Mesenchymal stem cell (in vitro differentiated cells and primary cell): Measurements from ENCODE around the gene BRD3.
A peak's percentile ranks its signal among the peaks of the same experiment; 100 is the strongest.
"Not testable (repeated sequence)": the region's sequence is repeated elsewhere in the genome, so short reads cannot be mapped to it uniquely, and the experiment has no call there.

Experiments
- DNase-seq: peaks from one replicate; pipeline ENCODE4 v3.0.0-alpha.2; 2013
- H2AFZ ChIP-seq: one replicate; pipeline ENCODE4 v1.6.1; 2013; ENCODE audit warnings: low read depth, mild to moderate bottlenecking, control low read depth, inconsistent platforms, low read length, moderate library complexity
- H2AK5ac ChIP-seq: 2 replicates; pipeline ENCODE4 v1.6.1; 2013; ENCODE audit warnings: low read length, moderate library complexity, mild to moderate bottlenecking, inconsistent platforms; ENCODE audit not compliant: severe bottlenecking
- H2BK120ac ChIP-seq: one replicate; pipeline ENCODE4 v1.6.1; 2013; ENCODE audit warnings: low read depth, mild to moderate bottlenecking, inconsistent platforms, low read length, moderate library complexity
- H2BK12ac ChIP-seq, 2 experiments: one replicate each; pipeline ENCODE4 v1.6.1; 2013; ENCODE audit warnings: inconsistent platforms in 2 of 2, low read length in 2 of 2, mild to moderate bottlenecking in 2 of 2, moderate library complexity in 2 of 2, control low read depth in 1 of 2
- H2BK15ac ChIP-seq: one replicate; pipeline ENCODE4 v1.6.1; 2013; ENCODE audit warnings: mild to moderate bottlenecking, low read depth, inconsistent platforms; ENCODE audit not compliant: poor library complexity, severe bottlenecking
- H2BK5ac ChIP-seq: 2 replicates; pipeline ENCODE4 v1.6.1; 2013; ENCODE audit warnings: low read depth, mild to moderate bottlenecking, low read length, control low read depth, inconsistent platforms; ENCODE audit not compliant: poor library complexity, severe bottlenecking
- H3K14ac ChIP-seq, 2 experiments: one replicate each; pipeline ENCODE4 v1.6.1; 2013; ENCODE audit warnings: inconsistent platforms in 2 of 2, low read length in 2 of 2, control low read depth in 1 of 2, mild to moderate bottlenecking in 1 of 2, moderate library complexity in 1 of 2
- H3K18ac ChIP-seq, 2 experiments: one replicate each; pipeline ENCODE4 v1.6.1; 2013; ENCODE audit warnings: inconsistent platforms in 2 of 2, low read length in 2 of 2, control low read depth in 1 of 2, low read depth in 1 of 2, mild to moderate bottlenecking in 1 of 2
- H3K23ac ChIP-seq, 2 experiments: one replicate each; pipeline ENCODE4 v1.6.1; 2013; ENCODE audit warnings: inconsistent platforms in 2 of 2, low read length in 2 of 2, mild to moderate bottlenecking in 2 of 2, moderate library complexity in 2 of 2, control low read depth in 1 of 2
- H3K27ac ChIP-seq: 2 replicates; pipeline ENCODE4 v1.5.1; 2013; ENCODE audit warnings: mild to moderate bottlenecking, moderate library complexity, low read length, control low read depth, inconsistent platforms; ENCODE audit not compliant: poor library complexity, severe bottlenecking
- H3K27me3 ChIP-seq, 2 experiments: 2 replicates each; pipeline versions ENCODE4 v1.6.1 to v1.7.0; 2013; ENCODE audit warnings: low read length in 2 of 2, mild to moderate bottlenecking in 2 of 2, moderate library complexity in 2 of 2, control low read depth in 1 of 2, inconsistent platforms in 1 of 2; ENCODE audit not compliant: control insufficient read depth in 1 of 2, insufficient read depth in 1 of 2
- H3K36me3 ChIP-seq, 2 experiments: 2 replicates each; pipeline versions ENCODE4 v1.6.1 to v1.7.0; 2013; ENCODE audit warnings: low read length in 2 of 2, control low read depth in 1 of 2, inconsistent platforms in 1 of 2, low read depth in 1 of 2, mild to moderate bottlenecking in 1 of 2; ENCODE audit not compliant: insufficient read depth in 2 of 2, control insufficient read depth in 1 of 2
- H3K4ac ChIP-seq, 2 experiments: one replicate each; pipeline ENCODE4 v1.6.1; 2013; ENCODE audit warnings: inconsistent platforms in 2 of 2, low read length in 2 of 2, mild to moderate bottlenecking in 2 of 2, moderate library complexity in 2 of 2, control low read depth in 1 of 2, low read depth in 1 of 2
- H3K4me1 ChIP-seq: 2 replicates; pipeline ENCODE4 v1.6.1; 2013; ENCODE audit warnings: low read depth, low read length, control low read depth; ENCODE audit not compliant: control insufficient read depth, insufficient read depth
- H3K4me2 ChIP-seq: 2 replicates; pipeline ENCODE4 v1.6.1; 2013; ENCODE audit warnings: low read length, mild to moderate bottlenecking, inconsistent platforms; ENCODE audit not compliant: poor library complexity, severe bottlenecking
- H3K4me3 ChIP-seq, 2 experiments: 2 replicates each; pipeline versions ENCODE4 v1.5.1 to v1.7.0; 2013; ENCODE audit warnings: low read length in 2 of 2, mild to moderate bottlenecking in 2 of 2, control low read depth in 1 of 2, low read depth in 1 of 2; ENCODE audit not compliant: insufficient read depth in 1 of 2
- H3K79me1 ChIP-seq: replicated peaks from 2 replicates; pipeline ENCODE4 v1.6.1; 2013; ENCODE audit warnings: mild to moderate bottlenecking, control low read depth, low read length, inconsistent platforms; ENCODE audit not compliant: poor library complexity, severe bottlenecking
- H3K9ac ChIP-seq: 2 replicates; pipeline ENCODE4 v1.7.0; 2013; ENCODE audit warnings: mild to moderate bottlenecking, low read length, moderate library complexity
- H3K9me3 ChIP-seq: 2 replicates; pipeline ENCODE4 v1.7.0; 2013; ENCODE audit warnings: mild to moderate bottlenecking, low read length; ENCODE audit not compliant: control insufficient read depth
- H4K8ac ChIP-seq: one replicate; pipeline ENCODE4 v1.6.1; 2013; ENCODE audit warnings: inconsistent platforms, mild to moderate bottlenecking, low read length, moderate library complexity
- H4K91ac ChIP-seq: one replicate; pipeline ENCODE4 v1.6.1; 2013; ENCODE audit warnings: mild to moderate bottlenecking, low read length, inconsistent platforms
- WGBS: methylation state at CpG from one replicate; pipeline ENCODE4 v1.1.7; 2013; ENCODE audit warnings: mixed read lengths; 5-methylcytosine and 5-hydroxymethylcytosine counted together

BRD3 gene

GRCh38 chr9:134101623-134102149 is 33.9 kb upstream of the BRD3 start:
- peak overlapping the region; percentile 31 for H4K91ac ChIP-seq
- no peak overlapping the region for H4K8ac ChIP-seq
- WGBS, result 82% methylated on average over 11 of the region's 11 CpGs
- H3K18ac ChIP-seq, result no peak overlapping the region
- H3K27me3 ChIP-seq, result peaks cover 13 to 39% of the 10 kb centered on the region in 2 experiments
- H3K9me3 ChIP-seq, result peaks cover 6% of the 10 kb centered on the region
- H3K4ac ChIP-seq, result no peak overlapping the region
- no peak overlapping the region for H2BK120ac ChIP-seq
- H2BK5ac ChIP-seq, result no peak overlapping the region
- no peak overlapping the region for H2AK5ac ChIP-seq
- no peak overlapping the region for H2BK12ac ChIP-seq
- H3K27ac ChIP-seq, result no peak overlapping the region
- no peak for DNase-seq
- no peaks in the 10 kb centered on the region for H3K4me1 ChIP-seq
- no peak overlapping the region for H3K14ac ChIP-seq
- H2AFZ ChIP-seq, result no peak overlapping the region
- no peaks in the 10 kb centered on the region for H3K36me3 ChIP-seq
- H3K79me1 ChIP-seq, result no peaks in the 10 kb centered on the region
- no peak overlapping the region for H3K4me2 ChIP-seq
- no peak overlapping the region for H3K9ac ChIP-seq
- H3K4me3 ChIP-seq, result no peak overlapping the region
- peak overlapping the region; percentile 46 for H2BK15ac ChIP-seq
- H3K23ac ChIP-seq, result no peak overlapping the region

GRCh38 chr9:134101133-134101532 is 33.3 kb upstream of the BRD3 start:
- not testable (repeated sequence) for H3K9me3 ChIP-seq, H3K36me3 ChIP-seq, H4K8ac ChIP-seq, H3K79me1 ChIP-seq, DNase-seq, H3K27ac ChIP-seq, H3K4ac ChIP-seq, H3K9ac ChIP-seq, H2BK12ac ChIP-seq, H3K4me2 ChIP-seq, H3K4me1 ChIP-seq, H3K18ac ChIP-seq, H2BK5ac ChIP-seq, H3K4me3 ChIP-seq, H3K14ac ChIP-seq, H2BK120ac ChIP-seq, H4K91ac ChIP-seq, H3K23ac ChIP-seq, H2BK15ac ChIP-seq, H2AFZ ChIP-seq, H2AK5ac ChIP-seq
- 98% methylated on average over 3 of the region's 6 CpGs for WGBS
- H3K27me3 ChIP-seq, result peaks cover 13 to 39% of the 10 kb centered on the region in 2 experiments

- H3K27ac ChIP-seq, result no peak overlapping the region
- H3K4me3 ChIP-seq, result no peak overlapping the region
- H3K18ac ChIP-seq, result no peak overlapping the region
- no peak overlapping the region for H3K23ac ChIP-seq
- no peak overlapping the region for H2BK15ac ChIP-seq
- no peak overlapping the region for H3K14ac ChIP-seq
- no peak overlapping the region for H3K4ac ChIP-seq
- H2AFZ ChIP-seq, result no peak overlapping the region
- no peak overlapping the region for H3K4me2 ChIP-seq
- no peaks in the 10 kb centered on the region for H3K79me1 ChIP-seq
- no peak overlapping the region for H2BK120ac ChIP-seq
- no peaks in the 10 kb centered on the region for H3K4me1 ChIP-seq
- H3K36me3 ChIP-seq, result no peaks in the 10 kb centered on the region
- no peak for DNase-seq
- peaks cover 6% of the 10 kb centered on the region for H3K9me3 ChIP-seq
- 88% methylated on average over 5 of the region's 5 CpGs for WGBS
- no peak overlapping the region for H3K9ac ChIP-seq
- H3K27me3 ChIP-seq, result peaks cover 13 to 39% of the 10 kb centered on the region in 2 experiments
- no peak overlapping the region for H4K8ac ChIP-seq
- no peak overlapping the region for H2BK5ac ChIP-seq
- no peak overlapping the region for H4K91ac ChIP-seq
- no peak overlapping the region for H2AK5ac ChIP-seq
- no peak overlapping the region for H2BK12ac ChIP-seq
Measured at GRCh38 chr9:134100040-134100439, 32.2 kb upstream of the BRD3 start.

- Histone ChIP-seq H3K4ac (no peak overlapping the region), H2BK120ac (no peak overlapping the region), H2AK5ac (no peak overlapping the region), H2BK12ac (no peak overlapping the region), H3K23ac (no peak overlapping the region), H2AFZ (no peak overlapping the region), H4K91ac (no peak overlapping the region), H3K36me3 (no peaks in the 10 kb centered on the region), H3K27ac (no peak overlapping the region), H3K4me2 (no peak overlapping the region), H4K8ac (no peak overlapping the region), H2BK5ac (no peak overlapping the region), H3K9me3 (peaks cover 6% of the 10 kb centered on the region), H2BK15ac (no peak overlapping the region), H3K27me3 (peaks cover 13 to 42% of the 10 kb centered on the region in 2 experiments), H3K79me1 (no peaks in the 10 kb centered on the region), H3K18ac (no peak overlapping the region), H3K9ac (no peak overlapping the region), H3K14ac (no peak overlapping the region), H3K4me1 (no peaks in the 10 kb centered on the region), H3K4me3 (no peak overlapping the region)
- DNase-seq, result peak; percentile 46
- WGBS, result 42% methylated on average over 13 of the region's 13 CpGs
Measured at GRCh38 chr9:134099123-134099761, 31.4 kb upstream of the BRD3 start.
